ENCODE data around the gene TRMT1L. TPM values are rescaled to one million over a fixed set of nuclear protein-coding genes. Genes with fewer than 3 reads are reported as not detected.

Gene TRMT1L
- total and polyA plus RNA-seq, 2 donors: 15.6 to 18.9 TPM

- no peak overlapping the region for H3K27ac ChIP-seq (ENCODE audit: low read depth in 1 of 2, low read length in 1 of 2)
- DNase-seq (ENCODE audit: low read depth in 6 of 9, low spot score in 9 of 9): no peak
- no peaks in the 10 kb centered on the region for H3K4me1 ChIP-seq (ENCODE audit: control insufficient read depth in 2 of 2, insufficient read depth in 2 of 2, low read length in 2 of 2)
- WGBS: 96% methylated on average over 4 of the region's 4 CpGs
- peaks cover 10 to 19% of the 10 kb centered on the region in 2 donors for H3K36me3 ChIP-seq (ENCODE audit: control insufficient read depth in 2 of 2, insufficient read depth in 2 of 2, low read length in 1 of 2)
- no peaks in the 10 kb centered on the region for H3K27me3 ChIP-seq (ENCODE audit: control insufficient read depth in 2 of 2, insufficient read depth in 1 of 2, low read length in 1 of 2)
- H3K4me3 ChIP-seq (ENCODE audit: low read length in 2 of 2): no peak overlapping the region
- H3K9me3 ChIP-seq (ENCODE audit: control insufficient read depth in 2 of 2, insufficient read depth in 1 of 2, low read length in 1 of 2): no peaks in the 10 kb centered on the region
Observed at GRCh38 chr1:185139246-185139645, 17.5 kb downstream of the TRMT1L start.

GRCh38 chr1:185137896-185138545 is 18.7 kb downstream of the TRMT1L start:
- peaks cover 12 to 23% of the 10 kb centered on the region in 2 donors for H3K36me3 ChIP-seq (ENCODE audit: control insufficient read depth in 2 of 2, insufficient read depth in 2 of 2, low read length in 1 of 2)
- WGBS: 99% methylated on average over 1 of the region's 1 CpG
- H3K27ac ChIP-seq (ENCODE audit: low read depth in 1 of 2, low read length in 1 of 2): no peak overlapping the region
- H3K27me3 ChIP-seq (ENCODE audit: control insufficient read depth in 2 of 2, insufficient read depth in 1 of 2, low read length in 1 of 2): no peaks in the 10 kb centered on the region
- H3K4me3 ChIP-seq (ENCODE audit: low read length in 2 of 2): no peak overlapping the region
- H3K4me1 ChIP-seq (ENCODE audit: control insufficient read depth in 2 of 2, insufficient read depth in 2 of 2, low read length in 2 of 2): no peaks in the 10 kb centered on the region
- no peak for DNase-seq (ENCODE audit: low read depth in 6 of 9, low spot score in 9 of 9)
- no peaks in the 10 kb centered on the region for H3K9me3 ChIP-seq (ENCODE audit: control insufficient read depth in 2 of 2, insufficient read depth in 1 of 2, low read length in 1 of 2)

GRCh38 chr1:185132534-185132933 is 24.2 kb downstream of the TRMT1L start:
- Histone ChIP-seq H3K9me3 (ENCODE audit: control insufficient read depth in 2 of 2, insufficient read depth in 1 of 2, low read length in 1 of 2) (peaks cover 0 to 6% of the 10 kb centered on the region in 2 donors), H3K27ac (ENCODE audit: low read depth in 1 of 2, low read length in 1 of 2) (no peak overlapping the region), H3K4me3 (ENCODE audit: low read length in 2 of 2) (no peak overlapping the region), H3K36me3 (ENCODE audit: control insufficient read depth in 2 of 2, insufficient read depth in 2 of 2, low read length in 1 of 2) (peaks cover 13 to 20% of the 10 kb centered on the region in 2 donors), H3K4me1 (ENCODE audit: control insufficient read depth in 2 of 2, insufficient read depth in 2 of 2, low read length in 2 of 2) (no peaks in the 10 kb centered on the region), H3K27me3 (ENCODE audit: control insufficient read depth in 2 of 2, insufficient read depth in 1 of 2, low read length in 1 of 2) (no peaks in the 10 kb centered on the region)
- DNase-seq (ENCODE audit: low read depth in 6 of 9, low spot score in 9 of 9): no peak
- 99% methylated on average over 1 of the region's 1 CpG for WGBS

- DNase-seq (ENCODE audit: low read depth in 6 of 9, low spot score in 9 of 9): no peak
- peaks cover 7 to 37% of the 10 kb centered on the region in 2 donors for H3K36me3 ChIP-seq (ENCODE audit: control insufficient read depth in 2 of 2, insufficient read depth in 2 of 2, low read length in 1 of 2)
- peaks cover 0 to 6% of the 10 kb centered on the region in 2 donors for H3K9me3 ChIP-seq (ENCODE audit: control insufficient read depth in 2 of 2, insufficient read depth in 1 of 2, low read length in 1 of 2)
- H3K4me1 ChIP-seq (ENCODE audit: control insufficient read depth in 2 of 2, insufficient read depth in 2 of 2, low read length in 2 of 2): no peaks in the 10 kb centered on the region
- H3K27ac ChIP-seq (ENCODE audit: low read depth in 1 of 2, low read length in 1 of 2): no peak overlapping the region
- no peak overlapping the region for H3K4me3 ChIP-seq (ENCODE audit: low read length in 2 of 2)
- no peaks in the 10 kb centered on the region for H3K27me3 ChIP-seq (ENCODE audit: control insufficient read depth in 2 of 2, insufficient read depth in 1 of 2, low read length in 1 of 2)
- WGBS: 96% methylated on average over 2 of the region's 2 CpGs
Observed at GRCh38 chr1:185129708-185130107, 27.0 kb downstream of the TRMT1L start.

GRCh38 chr1:185112356-185112755 is 44.4 kb downstream of the TRMT1L start:
- no peak for DNase-seq (ENCODE audit: low read depth in 6 of 9, low spot score in 9 of 9)
- H3K4me3 ChIP-seq (ENCODE audit: low read length in 2 of 2): no peak overlapping the region
- 95% methylated on average over 2 of the region's 2 CpGs for WGBS
- H3K36me3 ChIP-seq (ENCODE audit: control insufficient read depth in 2 of 2, insufficient read depth in 2 of 2, low read length in 1 of 2): no peaks in the 10 kb centered on the region
- H3K27me3 ChIP-seq (ENCODE audit: control insufficient read depth in 2 of 2, insufficient read depth in 1 of 2, low read length in 1 of 2): no peaks in the 10 kb centered on the region
- H3K4me1 ChIP-seq (ENCODE audit: control insufficient read depth in 2 of 2, insufficient read depth in 2 of 2, low read length in 2 of 2): no peaks in the 10 kb centered on the region
- H3K27ac ChIP-seq (ENCODE audit: low read depth in 1 of 2, low read length in 1 of 2): no peak overlapping the region
- H3K9me3 ChIP-seq (ENCODE audit: control insufficient read depth in 2 of 2, insufficient read depth in 1 of 2, low read length in 1 of 2): peaks cover 0 to 6% of the 10 kb centered on the region in 2 donors

GRCh38 chr1:185111873-185112272 is 44.9 kb downstream of the TRMT1L start:
- no peaks in the 10 kb centered on the region for H3K27me3 ChIP-seq (ENCODE audit: control insufficient read depth in 2 of 2, insufficient read depth in 1 of 2, low read length in 1 of 2)
- no peak overlapping the region for H3K4me3 ChIP-seq (ENCODE audit: low read length in 2 of 2)
- H3K4me1 ChIP-seq (ENCODE audit: control insufficient read depth in 2 of 2, insufficient read depth in 2 of 2, low read length in 2 of 2): no peaks in the 10 kb centered on the region
- H3K36me3 ChIP-seq (ENCODE audit: control insufficient read depth in 2 of 2, insufficient read depth in 2 of 2, low read length in 1 of 2): no peaks in the 10 kb centered on the region
- no peak overlapping the region for H3K27ac ChIP-seq (ENCODE audit: low read depth in 1 of 2, low read length in 1 of 2)
- H3K9me3 ChIP-seq (ENCODE audit: control insufficient read depth in 2 of 2, insufficient read depth in 1 of 2, low read length in 1 of 2): peaks cover 0 to 8% of the 10 kb centered on the region in 2 donors
- no peak for DNase-seq (ENCODE audit: low read depth in 6 of 9, low spot score in 9 of 9)

GRCh38 chr1:185110145-185110544 is 46.6 kb downstream of the TRMT1L start:
- Histone ChIP-seq H3K4me1 (ENCODE audit: control insufficient read depth in 2 of 2, insufficient read depth in 2 of 2, low read length in 2 of 2) (no peaks in the 10 kb centered on the region), H3K36me3 (ENCODE audit: control insufficient read depth in 2 of 2, insufficient read depth in 2 of 2, low read length in 1 of 2) (no peaks in the 10 kb centered on the region), H3K9me3 (ENCODE audit: control insufficient read depth in 2 of 2, insufficient read depth in 1 of 2, low read length in 1 of 2) (peaks cover 0 to 10% of the 10 kb centered on the region in 2 donors), H3K27me3 (ENCODE audit: control insufficient read depth in 2 of 2, insufficient read depth in 1 of 2, low read length in 1 of 2) (no peaks in the 10 kb centered on the region), H3K4me3 (ENCODE audit: low read length in 2 of 2) (no peak overlapping the region), H3K27ac (ENCODE audit: low read depth in 1 of 2, low read length in 1 of 2) (no peak overlapping the region)
- DNase-seq (ENCODE audit: low read depth in 6 of 9, low spot score in 9 of 9): no peak

GRCh38 chr1:185108321-185108720 is 48.4 kb downstream of the TRMT1L start:
- no peak for DNase-seq (ENCODE audit: low read depth in 6 of 9, low spot score in 9 of 9)
- peaks cover 0 to 10% of the 10 kb centered on the region in 2 donors for H3K9me3 ChIP-seq (ENCODE audit: control insufficient read depth in 2 of 2, insufficient read depth in 1 of 2, low read length in 1 of 2)
- no peaks in the 10 kb centered on the region for H3K4me1 ChIP-seq (ENCODE audit: control insufficient read depth in 2 of 2, insufficient read depth in 2 of 2, low read length in 2 of 2)
- no peak overlapping the region for H3K4me3 ChIP-seq (ENCODE audit: low read length in 2 of 2)
- no peaks in the 10 kb centered on the region for H3K27me3 ChIP-seq (ENCODE audit: control insufficient read depth in 2 of 2, insufficient read depth in 1 of 2, low read length in 1 of 2)
- peaks cover 0 to 4% of the 10 kb centered on the region in 2 donors for H3K36me3 ChIP-seq (ENCODE audit: control insufficient read depth in 2 of 2, insufficient read depth in 2 of 2, low read length in 1 of 2)
- no peak overlapping the region for H3K27ac ChIP-seq (ENCODE audit: low read depth in 1 of 2, low read length in 1 of 2)

GRCh38 chr1:185105121-185105520 is 51.6 kb downstream of the TRMT1L start:
- DNase-seq (ENCODE audit: low read depth in 6 of 9, low spot score in 9 of 9): no peak
- Histone ChIP-seq H3K4me3 (ENCODE audit: low read length in 2 of 2) (no peak overlapping the region), H3K27ac (ENCODE audit: low read depth in 1 of 2, low read length in 1 of 2) (no peak overlapping the region), H3K36me3 (ENCODE audit: control insufficient read depth in 2 of 2, insufficient read depth in 2 of 2, low read length in 1 of 2) (peaks cover 0 to 4% of the 10 kb centered on the region in 2 donors), H3K27me3 (ENCODE audit: control insufficient read depth in 2 of 2, insufficient read depth in 1 of 2, low read length in 1 of 2) (no peaks in the 10 kb centered on the region), H3K9me3 (ENCODE audit: control insufficient read depth in 2 of 2, insufficient read depth in 1 of 2, low read length in 1 of 2) (peaks cover 0 to 10% of the 10 kb centered on the region in 2 donors), H3K4me1 (ENCODE audit: control insufficient read depth in 2 of 2, insufficient read depth in 2 of 2, low read length in 2 of 2) (no peaks in the 10 kb centered on the region)
- over 99% methylated on average over 3 of the region's 3 CpGs for WGBS
